Muscle layer of colon (tissue), 2 donors: Measurements from ENCODE around the gene SRPX.

Experiments used
- H3K27ac ChIP-seq: one replicate; pipeline ENCODE4 v1.7.0; 2013; ENCODE audit warnings: low read depth, mild to moderate bottlenecking, low read length, moderate library complexity
- H3K27me3 ChIP-seq, 2 donors: one replicate each; pipeline ENCODE4 v1.7.0; 2013; ENCODE audit warnings: low read length in 2 of 2, mild to moderate bottlenecking in 2 of 2; ENCODE audit not compliant: insufficient read depth in 2 of 2, control insufficient read depth in 1 of 2
- H3K36me3 ChIP-seq: one replicate; pipeline ENCODE4 v1.7.0; 2013; ENCODE audit warnings: mild to moderate bottlenecking, low read length; ENCODE audit not compliant: insufficient read depth
- H3K4me1 ChIP-seq: one replicate; pipeline ENCODE4 v1.7.0; 2013; ENCODE audit warnings: mild to moderate bottlenecking, low read length; ENCODE audit not compliant: insufficient read depth
- H3K4me3 ChIP-seq, 2 donors: one replicate each; pipeline ENCODE4 v1.7.0; 2013; ENCODE audit warnings: low read length in 2 of 2, low read depth in 1 of 2, mild to moderate bottlenecking in 1 of 2, moderate library complexity in 1 of 2
- H3K9ac ChIP-seq: one replicate; pipeline ENCODE4 v1.7.0; 2013; ENCODE audit warnings: low read length
- H3K9me3 ChIP-seq: one replicate; pipeline ENCODE4 v1.7.0; 2013; ENCODE audit warnings: mild to moderate bottlenecking, low read length
- donor health status: abdominal sarcoma.
- donor health status: Adenocarcinoma of cecum.

The SRPX gene, protein sequence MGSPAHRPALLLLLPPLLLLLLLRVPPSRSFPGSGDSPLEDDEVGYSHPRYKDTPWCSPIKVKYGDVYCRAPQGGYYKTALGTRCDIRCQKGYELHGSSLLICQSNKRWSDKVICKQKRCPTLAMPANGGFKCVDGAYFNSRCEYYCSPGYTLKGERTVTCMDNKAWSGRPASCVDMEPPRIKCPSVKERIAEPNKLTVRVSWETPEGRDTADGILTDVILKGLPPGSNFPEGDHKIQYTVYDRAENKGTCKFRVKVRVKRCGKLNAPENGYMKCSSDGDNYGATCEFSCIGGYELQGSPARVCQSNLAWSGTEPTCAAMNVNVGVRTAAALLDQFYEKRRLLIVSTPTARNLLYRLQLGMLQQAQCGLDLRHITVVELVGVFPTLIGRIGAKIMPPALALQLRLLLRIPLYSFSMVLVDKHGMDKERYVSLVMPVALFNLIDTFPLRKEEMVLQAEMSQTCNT

DNA sequence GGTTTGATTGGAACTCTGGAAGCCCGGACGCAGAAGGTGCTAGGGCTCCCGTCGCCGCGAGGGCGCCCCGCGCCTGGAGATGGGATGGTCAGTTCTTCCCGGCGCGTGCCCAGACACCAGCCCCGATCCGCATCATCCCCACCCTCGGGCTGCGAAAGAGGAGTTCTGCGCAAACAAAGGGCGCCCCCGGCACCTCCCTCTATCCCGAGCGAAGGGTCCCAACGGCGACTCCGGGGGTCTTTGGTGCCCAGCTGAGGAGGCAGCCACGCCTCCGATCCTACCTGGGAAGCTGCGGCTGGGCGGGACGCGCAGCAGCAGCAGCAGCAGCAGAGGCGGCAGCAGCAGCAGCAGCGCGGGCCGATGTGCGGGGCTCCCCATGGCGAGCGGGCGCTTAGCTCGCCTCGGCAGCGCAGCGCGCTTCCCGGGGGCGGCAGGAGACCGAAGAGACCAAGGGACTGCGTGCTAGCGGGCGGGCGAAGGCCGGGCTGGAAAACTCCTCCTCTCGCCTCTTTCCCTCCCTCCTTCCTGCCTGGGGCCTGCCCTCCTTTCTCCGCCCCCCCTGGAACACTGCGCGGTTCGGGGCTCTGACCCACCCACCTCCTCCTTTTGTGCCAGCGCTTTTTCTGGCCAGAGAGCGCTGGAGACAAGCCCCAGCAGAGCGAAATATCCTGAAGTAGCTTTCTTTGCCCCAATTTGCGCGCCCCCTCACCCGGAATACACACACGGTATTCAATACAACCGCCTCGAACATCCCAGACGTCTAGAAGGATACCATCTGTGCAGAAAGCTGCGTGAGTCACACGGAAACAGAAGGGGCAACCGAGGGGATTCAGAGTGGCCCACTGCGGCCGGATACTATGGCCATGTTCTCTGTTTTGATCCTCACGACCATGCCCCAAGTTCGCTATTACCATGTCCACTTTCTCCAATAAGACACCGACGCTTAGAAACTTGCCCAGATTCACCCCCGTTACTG is at the start of gene SRPX:
SRPX (minus strand) TSS at position 457 of the 976 bp plus-strand sequence; CDS start at position 378, 79 bp downstream.
- Histone ChIP-seq H3K27ac (peak within 1 kb of the TSS; percentile 66), H3K4me3 (peak within 1 kb of the TSS; percentile 45 to 60), H3K27me3 (peaks cover 0 to 23% of the 10 kb centered on the region in 2 donors), H3K4me1 (no peaks in the 10 kb centered on the region), H3K9me3 (no peaks in the 10 kb centered on the region), H3K9ac (no peak within 1 kb of the TSS), H3K36me3 (no peaks in the 10 kb centered on the region)

DNA sequence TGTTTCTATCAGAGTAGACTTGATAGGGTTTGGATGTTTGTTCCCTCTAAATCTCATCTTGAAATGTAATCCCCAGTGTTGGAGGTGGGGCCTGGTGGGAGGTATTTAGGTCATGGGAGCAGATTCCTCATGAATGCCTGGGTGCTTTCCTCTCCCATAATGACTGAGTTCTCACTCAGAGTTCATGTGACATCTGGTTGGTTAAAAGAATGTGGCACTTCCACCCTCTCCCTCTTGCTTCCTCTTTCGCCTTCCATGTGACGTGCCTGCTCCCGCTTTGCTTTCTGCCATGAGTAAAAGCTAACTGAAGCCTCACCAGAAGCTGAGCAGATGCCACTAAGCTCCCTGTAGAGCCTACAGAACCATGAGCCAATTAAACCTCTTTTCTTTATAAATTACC is 47.3 kb upstream of the SRPX start:
- H3K4me3 ChIP-seq = no peak overlapping the region
- H3K4me1 ChIP-seq = peaks cover 3% of the 10 kb centered on the region
- no peaks in the 10 kb centered on the region for H3K9me3 ChIP-seq
- no peaks in the 10 kb centered on the region for H3K36me3 ChIP-seq
- H3K27ac ChIP-seq = no peak overlapping the region
- H3K9ac ChIP-seq = no peak overlapping the region
- H3K27me3 ChIP-seq = no peaks in the 10 kb centered on the region

DNA sequence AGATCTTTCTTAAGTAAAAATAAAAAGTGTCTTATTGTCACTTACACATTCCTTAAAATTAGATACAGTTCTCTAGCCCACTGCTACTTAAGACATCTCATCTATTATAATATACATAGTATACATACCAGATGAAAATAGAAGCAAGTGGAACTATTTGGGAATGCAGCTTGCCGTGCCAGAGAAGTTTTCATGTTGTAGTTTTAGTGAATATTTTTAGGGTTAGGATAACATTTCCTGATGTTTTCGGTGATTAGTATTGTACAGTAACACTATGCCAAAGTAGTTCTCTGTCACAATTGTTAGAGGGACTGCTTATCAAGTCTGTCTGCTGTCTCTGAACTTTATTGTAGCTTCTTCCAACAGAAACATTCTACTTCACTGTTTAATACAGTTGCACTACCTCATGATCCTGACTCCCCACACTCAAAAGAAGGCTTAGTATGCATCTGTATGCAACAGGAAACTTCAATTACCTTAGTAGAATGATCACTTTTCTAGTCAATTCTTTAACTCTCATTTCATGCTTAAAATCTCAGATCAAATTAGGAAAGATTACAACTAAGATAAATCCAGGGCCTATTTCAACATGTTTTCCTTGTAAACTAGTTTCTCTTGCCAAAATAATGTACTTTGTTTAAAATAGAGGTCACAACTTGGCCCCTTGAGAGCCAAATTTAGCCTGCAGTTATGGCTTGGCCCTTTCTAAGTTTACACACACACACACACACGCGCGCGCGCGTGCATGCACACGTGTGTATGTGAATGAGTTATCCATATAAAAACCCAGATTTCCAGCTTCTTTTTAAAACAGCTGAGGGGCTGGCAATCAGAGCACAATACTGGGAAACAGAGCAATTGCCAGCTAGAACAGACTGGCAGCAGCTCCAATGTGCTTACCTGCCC is 42.3 kb upstream of the SRPX start:
- H3K4me3 ChIP-seq = no peak overlapping the region
- no peaks in the 10 kb centered on the region for H3K9me3 ChIP-seq
- no peaks in the 10 kb centered on the region for H3K36me3 ChIP-seq
- no peaks in the 10 kb centered on the region for H3K27me3 ChIP-seq
- H3K9ac ChIP-seq = no peak overlapping the region
- H3K4me1 ChIP-seq = peaks cover 4% of the 10 kb centered on the region
- H3K27ac ChIP-seq = no peak overlapping the region

DNA sequence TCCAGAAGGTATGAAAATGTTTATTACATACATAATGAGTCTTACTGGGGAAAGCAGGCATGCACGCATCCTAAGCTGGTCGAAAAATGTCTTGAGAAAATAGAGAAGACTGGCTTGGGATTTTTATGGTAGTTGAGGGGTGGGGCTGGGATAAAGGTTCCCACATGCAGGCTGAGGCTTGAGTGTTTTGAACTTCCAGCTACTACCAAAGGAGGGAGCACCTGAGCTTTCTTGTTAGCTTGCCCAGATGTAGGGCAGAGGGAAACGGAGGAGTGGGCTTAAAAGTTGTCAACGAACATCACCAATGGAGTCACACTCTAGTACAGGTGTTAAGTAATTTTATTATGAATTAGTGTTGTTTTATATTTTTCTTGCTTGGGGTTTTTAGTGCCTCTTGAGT is 39.6 kb upstream of the SRPX start:
- Histone ChIP-seq H3K9me3 (no peaks in the 10 kb centered on the region), H3K4me3 (no peak overlapping the region), H3K4me1 (peaks cover 4% of the 10 kb centered on the region), H3K27me3 (no peaks in the 10 kb centered on the region), H3K36me3 (no peaks in the 10 kb centered on the region), H3K9ac (no peak overlapping the region), H3K27ac (no peak overlapping the region)

DNA sequence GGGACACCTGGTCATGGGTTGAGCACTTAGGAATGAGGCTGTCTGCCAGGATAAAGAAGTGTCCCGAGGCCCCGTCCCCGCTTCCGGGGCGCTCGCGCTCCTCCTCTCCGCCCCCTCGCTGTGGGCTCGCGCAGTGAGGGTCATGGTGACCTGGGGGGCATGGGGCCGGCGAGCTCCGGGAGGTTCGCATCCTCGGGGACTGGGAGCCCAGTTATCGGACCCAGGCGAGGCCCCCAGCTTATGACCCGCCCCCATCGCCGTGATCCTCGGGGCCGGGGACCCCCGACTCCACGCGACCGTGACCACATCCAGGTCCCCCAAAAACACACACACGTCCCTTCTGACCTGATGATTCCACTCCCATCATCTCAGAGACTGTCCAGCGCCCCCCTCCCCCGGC is 35.3 kb upstream of the SRPX start:
- Histone ChIP-seq H3K27ac (no peak overlapping the region), H3K9ac (no peak overlapping the region), H3K36me3 (no peaks in the 10 kb centered on the region), H3K4me1 (no peaks in the 10 kb centered on the region), H3K27me3 (peaks cover 0 to 5% of the 10 kb centered on the region in 2 donors), H3K4me3 (no peak overlapping the region), H3K9me3 (no peaks in the 10 kb centered on the region)

DNA sequence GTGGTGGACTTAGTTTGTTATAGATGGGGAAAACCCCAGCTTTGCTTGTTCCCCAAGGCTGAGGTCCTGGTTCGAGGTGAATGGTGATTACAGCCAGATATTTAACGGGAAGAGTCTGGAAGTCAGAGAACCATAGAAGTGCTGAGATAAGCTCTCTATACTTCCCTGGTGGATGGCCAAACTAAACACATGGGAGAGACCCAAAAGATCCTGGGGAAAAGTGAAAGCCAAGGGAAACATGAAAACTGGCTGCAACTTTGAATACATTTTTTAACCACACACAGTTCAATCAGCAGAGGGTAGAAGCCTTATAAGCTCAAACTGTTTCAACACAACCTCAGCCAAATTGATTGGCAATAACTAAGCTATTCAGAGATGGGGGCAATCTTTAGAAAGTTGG is 29.3 kb upstream of the SRPX start:
- no peak overlapping the region for H3K27ac ChIP-seq
- H3K4me1 ChIP-seq = no peaks in the 10 kb centered on the region
- H3K4me3 ChIP-seq = no peak overlapping the region
- peaks cover 0 to 5% of the 10 kb centered on the region in 2 donors for H3K27me3 ChIP-seq
- no peaks in the 10 kb centered on the region for H3K9me3 ChIP-seq
- no peak overlapping the region for H3K9ac ChIP-seq
- H3K36me3 ChIP-seq = no peaks in the 10 kb centered on the region

DNA sequence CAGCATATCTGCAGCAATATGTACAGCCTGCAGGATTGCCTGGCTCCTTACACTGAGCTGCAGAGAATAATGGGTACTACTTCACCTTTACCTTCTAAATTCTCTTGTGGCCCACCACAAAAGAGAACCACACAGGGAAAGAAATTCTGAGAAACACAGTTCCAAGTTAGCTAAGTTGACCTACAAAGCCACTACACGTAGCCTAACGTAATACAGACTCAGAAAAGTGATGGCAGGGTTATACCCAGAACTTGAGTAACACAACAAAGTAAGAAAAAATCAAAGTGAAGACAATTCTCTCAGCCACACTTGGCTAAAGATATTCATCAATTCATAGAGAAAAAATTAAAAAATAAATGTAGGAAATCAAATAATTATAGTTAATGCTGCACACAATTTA is 26.4 kb upstream of the SRPX start:
- Histone ChIP-seq H3K27me3 (no peaks in the 10 kb centered on the region), H3K4me3 (no peak overlapping the region)

DNA sequence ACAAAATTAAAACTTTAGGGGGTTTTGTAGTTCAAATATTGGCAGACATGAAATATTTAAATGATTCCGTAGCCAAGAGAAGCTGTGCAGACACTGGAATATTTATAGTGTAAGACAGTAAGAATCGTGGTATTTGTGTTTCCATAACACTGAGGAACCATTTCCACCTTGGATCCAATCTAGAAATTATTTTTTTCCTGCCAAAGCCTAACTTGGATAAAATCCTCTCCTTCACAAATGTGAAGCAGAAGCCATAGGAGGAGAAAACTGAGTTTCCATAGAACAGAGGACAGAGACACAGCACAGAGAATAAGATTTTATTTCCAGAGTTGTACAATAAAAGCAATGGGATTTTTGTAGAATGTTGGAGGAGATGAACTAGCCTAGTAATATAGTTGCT is 19.9 kb upstream of the SRPX start:
- no peaks in the 10 kb centered on the region for H3K36me3 ChIP-seq
- no peak overlapping the region for H3K4me3 ChIP-seq
- H3K4me1 ChIP-seq = no peaks in the 10 kb centered on the region
- H3K27ac ChIP-seq = no peak overlapping the region
- peaks cover 0 to 4% of the 10 kb centered on the region in 2 donors for H3K27me3 ChIP-seq
- no peaks in the 10 kb centered on the region for H3K9me3 ChIP-seq
- no peak overlapping the region for H3K9ac ChIP-seq

More for the DNA sequence above, 26.4 kb upstream of the SRPX start:
- H3K4me1 ChIP-seq = no peaks in the 10 kb centered on the region
- H3K9ac ChIP-seq = no peak overlapping the region
- H3K27ac ChIP-seq = no peak overlapping the region
- H3K9me3 ChIP-seq = no peaks in the 10 kb centered on the region
- no peaks in the 10 kb centered on the region for H3K36me3 ChIP-seq

DNA sequence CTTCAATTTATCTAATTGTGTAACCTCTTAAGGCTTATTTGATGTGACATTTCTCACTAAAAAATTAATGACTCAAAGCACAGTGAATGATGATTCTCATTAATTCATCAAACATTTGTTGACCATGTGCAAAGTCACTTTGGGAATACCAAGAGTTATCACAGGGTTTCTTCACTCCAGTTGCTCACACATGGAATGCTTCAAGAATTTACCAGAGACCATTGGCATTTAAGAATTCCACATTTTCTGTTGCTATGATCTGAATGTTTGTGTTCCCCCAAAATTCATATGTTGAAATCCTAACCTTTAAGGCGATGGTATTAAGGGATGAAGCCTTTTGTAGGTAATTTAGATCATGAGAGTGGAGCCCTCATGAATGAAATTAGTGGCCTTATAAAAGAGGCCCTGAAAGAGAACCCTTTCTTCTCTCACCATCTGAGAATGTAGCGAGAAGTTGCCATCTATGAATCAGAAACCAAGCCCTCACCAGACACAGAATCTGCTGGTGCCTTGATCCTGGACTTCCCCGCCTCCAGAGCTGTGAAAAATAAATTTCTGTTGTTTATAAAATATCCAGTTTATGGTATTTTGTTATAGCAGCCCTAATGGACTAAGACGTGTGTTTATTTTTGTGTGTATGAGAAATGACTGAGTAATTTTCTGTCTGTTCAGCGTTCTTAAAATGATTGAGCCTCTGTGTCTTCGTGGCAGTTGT is 16.4 kb upstream of the SRPX start:
- no peak overlapping the region for H3K9ac ChIP-seq
- no peak overlapping the region for H3K4me3 ChIP-seq
- H3K4me1 ChIP-seq = peaks cover 7% of the 10 kb centered on the region
- H3K27ac ChIP-seq = no peak overlapping the region
- H3K27me3 ChIP-seq = peaks cover 0 to 4% of the 10 kb centered on the region in 2 donors
- H3K9me3 ChIP-seq = no peaks in the 10 kb centered on the region
- H3K36me3 ChIP-seq = no peaks in the 10 kb centered on the region

DNA sequence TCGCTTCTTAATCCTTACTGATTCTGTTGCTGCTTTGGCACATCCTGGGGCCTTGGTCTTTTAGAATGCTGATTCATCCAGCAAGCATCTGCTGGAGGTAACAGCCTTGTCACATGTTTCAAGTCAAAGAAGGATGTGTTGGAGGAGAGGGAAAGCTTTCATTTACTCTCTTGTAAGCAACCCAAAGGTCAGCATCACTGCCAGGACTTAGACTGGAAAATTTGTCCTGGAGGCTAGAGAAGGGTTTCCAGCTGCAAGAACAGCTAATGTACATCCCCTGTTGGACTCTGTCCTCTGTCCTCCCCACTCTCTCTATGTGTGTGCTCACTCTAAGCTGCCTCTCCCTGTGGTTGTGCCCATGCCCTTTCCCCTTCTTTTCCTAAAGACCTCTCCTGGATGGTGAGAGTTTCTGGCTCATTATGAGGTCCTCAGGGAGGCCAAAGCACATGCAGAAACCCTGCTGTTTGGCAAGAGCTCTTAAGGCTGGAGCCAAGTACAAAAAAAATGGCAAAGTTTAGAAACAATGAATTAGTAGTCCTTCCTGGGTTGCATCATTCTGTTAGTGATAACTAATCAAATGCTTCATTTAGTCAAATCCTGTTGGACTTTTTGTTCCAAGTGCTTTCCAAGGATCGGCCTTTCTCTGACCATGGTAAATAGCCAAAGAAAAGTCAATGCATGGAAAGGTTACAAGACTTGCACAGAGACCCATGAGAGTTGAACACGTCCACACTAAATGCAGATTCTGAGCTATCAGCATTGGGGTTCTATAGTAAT is 13.4 kb upstream of the SRPX start:
- H3K9ac ChIP-seq = no peak overlapping the region
- H3K36me3 ChIP-seq = no peaks in the 10 kb centered on the region
- H3K27me3 ChIP-seq = peaks cover 0 to 4% of the 10 kb centered on the region in 2 donors
- peaks cover 7% of the 10 kb centered on the region for H3K4me1 ChIP-seq
- H3K4me3 ChIP-seq = no peak overlapping the region
- H3K9me3 ChIP-seq = no peaks in the 10 kb centered on the region
- no peak overlapping the region for H3K27ac ChIP-seq
